ENCODE measurements around the gene CDC40. TPM values are rescaled to one million over a fixed set of nuclear protein-coding genes. Genes with fewer than 3 reads are reported as not detected.

Gene CDC40
- total RNA-seq, 1 experiment from 2014 or later = 26.2 TPM

DNA sequence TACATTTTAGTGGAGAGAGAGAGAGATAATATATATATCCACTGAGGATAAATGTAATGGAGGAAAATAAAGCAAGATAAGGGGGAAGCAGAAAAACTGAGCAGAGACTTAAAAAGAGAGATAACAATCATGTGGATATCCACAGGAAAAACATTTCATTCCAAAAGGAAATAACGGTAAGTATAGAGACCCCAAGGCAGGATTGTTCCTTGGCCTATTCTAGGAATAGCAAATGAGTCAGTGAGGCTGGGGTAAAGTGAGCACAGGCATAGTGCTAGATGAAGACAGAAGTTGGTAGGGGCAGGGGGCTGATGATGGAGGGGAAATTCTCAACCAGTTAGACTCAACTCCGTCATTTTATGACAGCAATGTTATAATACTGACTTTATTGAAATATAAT, 11.2 kb downstream of the CDC40 start:
- RAD21 ChIA-PET (ENCODE audit: low non-redundant PET in 1 of 2, low total read pairs in 2 of 2, uncharacterized antibody in 2 of 2, unreplicated experiment in 2 of 2) = no interaction called here
- Histone ChIP-seq H3K79me2 (ENCODE audit: insufficient read depth, low read length) (peaks cover 53% of the 10 kb centered on the region), H3K36me3 (ENCODE audit: control insufficient read depth in 1 of 2, insufficient read depth in 2 of 2, low read length in 2 of 2) (0 out of 4 replicates have a peak, but pooled peaks cover 0 to 2% of the 10 kb centered on the region in 2 experiments), H2AFZ (ENCODE audit: low read depth, low read length, poor library complexity, severe bottlenecking) (no peak overlapping the region), H4K20me1 (ENCODE audit: insufficient read depth) (no peaks in the 10 kb centered on the region), H3K4me2 (ENCODE audit: low read length) (no peak overlapping the region), H3K27ac (ENCODE audit: low read depth, low read length) (no peak overlapping the region), H3K4me3 (replicated peaks in 1 of 2; ENCODE audit: low read depth in 1 of 2, low read length in 2 of 2) (no peak overlapping the region), H3K27me3 (ENCODE audit: insufficient read depth, low read length) (no peaks in the 10 kb centered on the region), H3K4me1 (ENCODE audit: control insufficient read depth in 1 of 2, insufficient read depth in 2 of 2, low read length in 2 of 2) (no peaks in the 10 kb centered on the region), H3K9ac (ENCODE audit: low read length) (no peak overlapping the region), H3K9me3 (ENCODE audit: control insufficient read depth in 1 of 2, insufficient read depth in 1 of 2, low read depth in 1 of 2, low read length in 2 of 2) (no peaks in the 10 kb centered on the region), H3K9me2 (ENCODE audit: insufficient read depth) (no peaks in the 10 kb centered on the region)
- CTCF ChIA-PET = no interaction called here
- DNase-seq (ENCODE audit: low read depth, low spot score) = no peak
- intact Hi-C loops (cut with micrococcal nuclease) = no loop called here
- POLR2A ChIA-PET = no interaction called here
- TF ChIP-seq YY1 (IDR thresholded peaks at IDR 0.05; ENCODE audit: extremely low read depth, insufficient replicate concordance, low read depth, low read length) = no peak
- TF ChIP-seq EZH2phosphoT487 (IDR thresholded peaks at IDR 0.05; ENCODE audit: borderline replicate concordance) = no peak
- no peak for TF ChIP-seq CEBPB (IDR thresholded peaks at IDR 0.05; ENCODE audit: low read depth)
- TF ChIP-seq POLR2AphosphoS5 (IDR thresholded peaks at IDR 0.05; ENCODE audit: low read depth, low read length) = no peak
- TF ChIP-seq, protein P1, sequence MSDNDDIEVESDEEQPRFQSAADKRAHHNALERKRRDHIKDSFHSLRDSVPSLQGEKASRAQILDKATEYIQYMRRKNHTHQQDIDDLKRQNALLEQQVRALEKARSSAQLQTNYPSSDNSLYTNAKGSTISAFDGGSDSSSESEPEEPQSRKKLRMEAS (IDR thresholded peaks at IDR 0.05) = no peak
- no peak for TF ChIP-seq EGR1 (IDR thresholded peaks at IDR 0.05; ENCODE audit: low read depth)
- TF ChIP-seq SRF (IDR thresholded peaks at IDR 0.05; ENCODE audit: low read depth) = no peak
- TF ChIP-seq EZH2 (IDR thresholded peaks at IDR 0.05) = no peak
- TF ChIP-seq, protein P2, sequence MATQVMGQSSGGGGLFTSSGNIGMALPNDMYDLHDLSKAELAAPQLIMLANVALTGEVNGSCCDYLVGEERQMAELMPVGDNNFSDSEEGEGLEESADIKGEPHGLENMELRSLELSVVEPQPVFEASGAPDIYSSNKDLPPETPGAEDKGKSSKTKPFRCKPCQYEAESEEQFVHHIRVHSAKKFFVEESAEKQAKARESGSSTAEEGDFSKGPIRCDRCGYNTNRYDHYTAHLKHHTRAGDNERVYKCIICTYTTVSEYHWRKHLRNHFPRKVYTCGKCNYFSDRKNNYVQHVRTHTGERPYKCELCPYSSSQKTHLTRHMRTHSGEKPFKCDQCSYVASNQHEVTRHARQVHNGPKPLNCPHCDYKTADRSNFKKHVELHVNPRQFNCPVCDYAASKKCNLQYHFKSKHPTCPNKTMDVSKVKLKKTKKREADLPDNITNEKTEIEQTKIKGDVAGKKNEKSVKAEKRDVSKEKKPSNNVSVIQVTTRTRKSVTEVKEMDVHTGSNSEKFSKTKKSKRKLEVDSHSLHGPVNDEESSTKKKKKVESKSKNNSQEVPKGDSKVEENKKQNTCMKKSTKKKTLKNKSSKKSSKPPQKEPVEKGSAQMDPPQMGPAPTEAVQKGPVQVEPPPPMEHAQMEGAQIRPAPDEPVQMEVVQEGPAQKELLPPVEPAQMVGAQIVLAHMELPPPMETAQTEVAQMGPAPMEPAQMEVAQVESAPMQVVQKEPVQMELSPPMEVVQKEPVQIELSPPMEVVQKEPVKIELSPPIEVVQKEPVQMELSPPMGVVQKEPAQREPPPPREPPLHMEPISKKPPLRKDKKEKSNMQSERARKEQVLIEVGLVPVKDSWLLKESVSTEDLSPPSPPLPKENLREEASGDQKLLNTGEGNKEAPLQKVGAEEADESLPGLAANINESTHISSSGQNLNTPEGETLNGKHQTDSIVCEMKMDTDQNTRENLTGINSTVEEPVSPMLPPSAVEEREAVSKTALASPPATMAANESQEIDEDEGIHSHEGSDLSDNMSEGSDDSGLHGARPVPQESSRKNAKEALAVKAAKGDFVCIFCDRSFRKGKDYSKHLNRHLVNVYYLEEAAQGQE (IDR thresholded peaks at IDR 0.05; ENCODE audit: low read depth) = no peak
- no peak for TF ChIP-seq ZFX (IDR thresholded peaks at IDR 0.05)
- no peak for TF ChIP-seq ZNF274 (IDR thresholded peaks at IDR 0.05; ENCODE audit: low read depth, low read length)
- TF ChIP-seq, protein P3, sequence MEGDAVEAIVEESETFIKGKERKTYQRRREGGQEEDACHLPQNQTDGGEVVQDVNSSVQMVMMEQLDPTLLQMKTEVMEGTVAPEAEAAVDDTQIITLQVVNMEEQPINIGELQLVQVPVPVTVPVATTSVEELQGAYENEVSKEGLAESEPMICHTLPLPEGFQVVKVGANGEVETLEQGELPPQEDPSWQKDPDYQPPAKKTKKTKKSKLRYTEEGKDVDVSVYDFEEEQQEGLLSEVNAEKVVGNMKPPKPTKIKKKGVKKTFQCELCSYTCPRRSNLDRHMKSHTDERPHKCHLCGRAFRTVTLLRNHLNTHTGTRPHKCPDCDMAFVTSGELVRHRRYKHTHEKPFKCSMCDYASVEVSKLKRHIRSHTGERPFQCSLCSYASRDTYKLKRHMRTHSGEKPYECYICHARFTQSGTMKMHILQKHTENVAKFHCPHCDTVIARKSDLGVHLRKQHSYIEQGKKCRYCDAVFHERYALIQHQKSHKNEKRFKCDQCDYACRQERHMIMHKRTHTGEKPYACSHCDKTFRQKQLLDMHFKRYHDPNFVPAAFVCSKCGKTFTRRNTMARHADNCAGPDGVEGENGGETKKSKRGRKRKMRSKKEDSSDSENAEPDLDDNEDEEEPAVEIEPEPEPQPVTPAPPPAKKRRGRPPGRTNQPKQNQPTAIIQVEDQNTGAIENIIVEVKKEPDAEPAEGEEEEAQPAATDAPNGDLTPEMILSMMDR (IDR thresholded peaks at IDR 0.05 in 2 of 3, conservative IDR thresholded peaks at IDR 0.05 in 1 of 3; ENCODE audit: borderline replicate concordance in 1 of 3, insufficient read depth in 1 of 3, low read depth in 2 of 3, low read length in 2 of 3) = no peak
- no peak for ATAC-seq
- BruUV-seq (replicated peaks) = no TSS peak

Data from HCT116 (cell line).